HepG2 (cell line): ENCODE data around the gene CFAP97. TPM values are rescaled to one million over a fixed set of nuclear protein-coding genes. Genes with fewer than 3 reads are reported as not detected.

ENCODE experiments used
- ATAC-seq: fragments of 200-7000 bp; cut with Tn5 transposase; 3 replicates; pipeline ENCODE4 v1.9.1; 2020; ENCODE audit warnings: mild to moderate bottlenecking, moderate library complexity
- BruUV-seq: library from RNA; stranded (reverse); fragments of 400-500 nt; replicated peaks from 2 replicates; lab custom pipeline; 2021; lab: Mats Ljungman, UMichigan
- CTCF ChIA-PET: fragments of 300-600 bp; formaldehyde crosslinking; extraction: SDS; loops from one replicate; lab custom pipeline; 2021; ENCODE audit warnings: low total read pairs, inconsistent platforms, low intra/inter-chr PET ratio; lab: Yijun Ruan, JAX
- POLR2A ChIA-PET: fragments of 350-600 bp; sonication (Branson Sonifier 250); formaldehyde crosslinking; loops from one replicate; lab custom pipeline; 2020; ENCODE audit warnings: antibody characterized with exemption, inconsistent platforms; lab: Yijun Ruan, JAX
- DNase-seq: peaks from one replicate; pipeline ENCODE4 v3.0.0-alpha.2; 2015; ENCODE audit warnings: low spot score
- FAIRE-seq: peaks from 3 replicates; lab custom pipeline; 2011; peaks lifted over from hg19 to GRCh38; lab: Jason Lieb, UNC
- H2AFZ ChIP-seq: one replicate; pipeline ENCODE4 v1.6.1; 2011; ENCODE audit warnings: low read length, inconsistent platforms
- H3K27ac ChIP-seq: fragments of 300-600 bp; 3 replicates; pipeline ENCODE4 v1.8.0; 2011; ENCODE audit warnings: mixed run types, mild to moderate bottlenecking, mixed read lengths, low read length, inconsistent platforms; ENCODE audit not compliant: insufficient read depth; ENCODE audit errors: extremely low read length
- H3K27me3 ChIP-seq, 2 experiments: fragments of 200-600 bp in 1 of 2; 2 replicates in 1 of 2; 3 replicates in 1 of 2; pipeline versions ENCODE4 v1.6.0 to v1.8.0; 2011; ENCODE audit warnings: low read length in 2 of 2, mild to moderate bottlenecking in 2 of 2, moderate library complexity in 2 of 2, inconsistent platforms in 1 of 2; ENCODE audit not compliant: insufficient read depth in 2 of 2, control insufficient read depth in 1 of 2
- H3K36me3 ChIP-seq, 2 experiments: fragments of 200-600 bp in 1 of 2; replicated peaks in 1 of 2; 2 replicates in 1 of 2; 3 replicates in 1 of 2; pipeline versions ENCODE4 v1.5.1 to v1.8.0; 2011; ENCODE audit warnings: low read length in 2 of 2, inconsistent platforms in 1 of 2; ENCODE audit not compliant: insufficient read depth in 2 of 2, control insufficient read depth in 1 of 2
- H3K4me1 ChIP-seq: 2 replicates; pipeline ENCODE4 v1.5.1; 2012; ENCODE audit warnings: low read length, inconsistent platforms; ENCODE audit not compliant: insufficient read depth
- H3K4me2 ChIP-seq: 2 replicates; pipeline ENCODE4 v1.6.0; 2011; ENCODE audit warnings: low read depth, low read length, inconsistent platforms
- H3K4me3 ChIP-seq, 3 experiments: fragments of 200-600 bp in 1 of 3; sonication (generic), shearing (Covaris generic) in 1 of 3; replicated peaks in 1 of 3; 2 replicates each; pipeline ENCODE4 v1.5.1; 2011 to 2016; ENCODE audit warnings: low read length in 3 of 3, inconsistent platforms in 2 of 3, low read depth in 2 of 3, mild to moderate bottlenecking in 2 of 3, control low read depth in 1 of 3, mixed read lengths in 1 of 3; ENCODE audit not compliant: insufficient read depth in 1 of 3
- H3K79me2 ChIP-seq: one replicate; pipeline ENCODE4 v1.6.1; 2011; ENCODE audit warnings: low read length, inconsistent platforms; ENCODE audit not compliant: insufficient read depth
- H3K9ac ChIP-seq: 2 replicates; pipeline ENCODE4 v1.6.0; 2011; ENCODE audit warnings: mild to moderate bottlenecking, low read depth, low read length, inconsistent platforms; ENCODE audit not compliant: insufficient read depth
- H3K9me3 ChIP-seq: 2 replicates; pipeline ENCODE4 v1.5.1; 2012; ENCODE audit warnings: mild to moderate bottlenecking, low read length
- H4K20me1 ChIP-seq: 2 replicates; pipeline ENCODE4 v1.6.0; 2011; ENCODE audit warnings: inconsistent platforms, mild to moderate bottlenecking, low read length, moderate library complexity; ENCODE audit not compliant: insufficient read depth
- CREB1 ChIP-seq, 2 experiments: fragments of 450-650 bp in 1 of 2; IDR thresholded peaks; 2 replicates each; pipeline ENCODE4 v1.6.1; 2016 to 2017; ENCODE audit warnings: control low read depth in 1 of 2, mild to moderate bottlenecking in 1 of 2, missing compliant biosample characterization in 1 of 2, missing genetic modification characterization in 1 of 2
- HMGXB4 ChIP-seq, 2 experiments: sonication (generic) in 1 of 2; formaldehyde crosslinking in 1 of 2; IDR thresholded peaks; 2 replicates each; pipeline versions ENCODE4 v1.4.0 to v1.6.1; 2018 to 2020; ENCODE audit warnings: missing genetic modification reagents in 2 of 2, borderline replicate concordance in 1 of 2, low read depth in 1 of 2, mild to moderate bottlenecking in 1 of 2, missing biosample characterization in 1 of 2
- IRF2 ChIP-seq: IDR thresholded peaks from 2 replicates; pipeline ENCODE4 v1.6.1; 2018; ENCODE audit warnings: missing genetic modification reagents, missing compliant biosample characterization
- YY1 ChIP-seq: IDR thresholded peaks from 2 replicates; pipeline ENCODE4 v1.6.1; 2011; ENCODE audit warnings: low read length, low read depth, moderate library complexity, mild to moderate bottlenecking; ENCODE audit not compliant: insufficient read depth, insufficient replicate concordance
- WGBS: methylation state at CpG from one replicate; pipeline ENCODE4 v1.1.6; 2017; ENCODE audit warnings: low lambda C conversion rate; 5-methylcytosine and 5-hydroxymethylcytosine counted together
- in situ Hi-C: cut with HindIII; loops from 2 replicates; pipeline ENCODE4 v1.10.0; 2017; ENCODE audit warnings: low pct_unique_long_range_greater_than_20kb; ENCODE audit not compliant: extremely low pct_ligation_motif_present
- intact Hi-C: fragments of 100-400 bp; cut with micrococcal nuclease; formaldehyde crosslinking; loops from one replicate; pipeline ENCODE4 v1.10.0; 2022; ENCODE audit not compliant: unreplicated experiment
- polyA plus RNA-seq, 8 experiments: library from polyadenylated mRNA; depleted of rRNA in 3 of 8; stranded (reverse) in 7 of 8; unstranded in 1 of 8; fragments of >200 nt; fragmentation: Illumina TruSeq in 4 of 8; extraction: Trizol in 4 of 8; gene quantifications; 2 replicates each; pipeline versions ENCODE4 v1.2.1 to v1.2.3, GENCODE V29; 2011 to 2016; ENCODE audit warnings: low read depth in 4 of 8, missing spikeins in 1 of 8, mixed read lengths in 1 of 8; ENCODE audit not compliant: insufficient read depth in 1 of 8
- total RNA-seq, 5 experiments: library from RNA; depleted of rRNA; stranded (reverse); fragments of >200 nt; fragmentation: Illumina TruSeq; extraction: Trizol; gene quantifications; 2 replicates each; pipeline ENCODE4 v1.2.3, GENCODE V29; 2016; ENCODE audit warnings: low read depth in 1 of 5
- TF ChIP-seq, protein P1 (sequence below): IDR thresholded peaks from 2 replicates; pipeline ENCODE4 v1.6.1; 2016; ENCODE audit warnings: missing compliant biosample characterization, missing genetic modification reagents, borderline replicate concordance

CFAP97 gene
- total and polyA plus RNA-seq, 2 of the 13 experiments (the other 11 are each of a cell fraction or from before 2014, with no cell fraction given) = 32.1 to 44.4 TPM

DNA sequence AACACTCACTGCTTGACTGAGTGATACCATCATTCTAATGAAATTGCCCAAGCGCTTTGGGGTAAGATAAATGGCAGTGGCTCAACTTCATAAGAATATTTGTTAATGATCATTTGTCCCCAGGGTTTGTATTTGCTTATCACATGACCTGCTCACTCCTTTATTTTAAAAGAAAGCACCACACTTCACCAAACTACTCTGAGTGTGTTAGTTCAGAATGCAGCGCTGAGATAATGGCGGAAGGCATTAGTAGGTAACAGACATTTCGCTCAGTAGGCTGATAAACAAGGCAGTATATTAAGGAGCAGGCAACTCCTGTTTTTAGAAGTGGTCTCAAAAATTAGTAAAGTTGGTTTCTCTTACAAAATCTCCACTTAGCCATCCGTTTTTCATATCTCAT lies 7.2 kb upstream of the CFAP97 start:
- DNase-seq (no peak), ATAC-seq (no peak), FAIRE-seq (no peak)
- intact Hi-C loops (no loop called here), in situ Hi-C loops (no loop called here)
- H4K20me1 ChIP-seq = peaks cover 13% of the 10 kb centered on the region; the same call in 1 of the 2 replicates
- TF ChIP-seq HMGXB4 (CRISPR knock-in tag; IDR thresholded peaks at IDR 0.05; ENCODE audit: borderline replicate concordance in 1 of 2, low read depth in 1 of 2) = 0 out of 4 replicates have a peak, but pooled peaks of 1 of the 2 experiments have one; percentile 3
- TF ChIP-seq, protein P1, sequence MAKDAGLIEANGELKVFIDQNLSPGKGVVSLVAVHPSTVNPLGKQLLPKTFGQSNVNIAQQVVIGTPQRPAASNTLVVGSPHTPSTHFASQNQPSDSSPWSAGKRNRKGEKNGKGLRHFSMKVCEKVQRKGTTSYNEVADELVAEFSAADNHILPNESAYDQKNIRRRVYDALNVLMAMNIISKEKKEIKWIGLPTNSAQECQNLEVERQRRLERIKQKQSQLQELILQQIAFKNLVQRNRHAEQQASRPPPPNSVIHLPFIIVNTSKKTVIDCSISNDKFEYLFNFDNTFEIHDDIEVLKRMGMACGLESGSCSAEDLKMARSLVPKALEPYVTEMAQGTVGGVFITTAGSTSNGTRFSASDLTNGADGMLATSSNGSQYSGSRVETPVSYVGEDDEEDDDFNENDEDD (CRISPR knock-in tag) = no peak
- TF ChIP-seq YY1 = peak; percentile 38
- TF ChIP-seq IRF2 (CRISPR knock-in tag) = 0 out of 2 replicates have a peak, but pooled peaks have one; percentile 9
- TF ChIP-seq CREB1 (IDR thresholded peaks at IDR 0.05) = no peak
- TF ChIP-seq CREB1 (CRISPR knock-in tag; IDR thresholded peaks at IDR 0.05) = no peak
- peak overlapping the region; percentile 60 for H3K27ac ChIP-seq
- peak overlapping the region; percentile 87 for H3K9ac ChIP-seq
- ChIA-PET CTCF (no interaction called here), POLR2A (no interaction called here)
- H3K79me2 ChIP-seq = peaks cover 56% of the 10 kb centered on the region
- no peak overlapping the region for H2AFZ ChIP-seq
- peak overlapping the region; percentile 81 for H3K4me2 ChIP-seq
- H3K27me3 ChIP-seq = no peaks in the 10 kb centered on the region; a peak in 1 of 5 replicates
- H3K4me3 ChIP-seq = peak overlapping the region; percentile 96 to 99 (median 99)
- WGBS = 40% methylated on average over 5 of the region's 5 CpGs
- BruUV-seq = TSS peak; percentile 55
- no peaks in the 10 kb centered on the region for H3K9me3 ChIP-seq
- H3K4me1 ChIP-seq = peaks cover 52% of the 10 kb centered on the region
- H3K36me3 ChIP-seq = no peaks in the 10 kb centered on the region
